Suprapubic skin (tissue), 4 donors: ENCODE data around the gene ESPNL.

Experiments used
- CTCF ChIP-seq, 2 donors: fragments of 200-600 bp in 1 of 2; fragments of 450-650 bp in 1 of 2; sonication (generic) in 1 of 2; IDR thresholded peaks; one replicate each; pipeline ENCODE4 v1.5.1; 2016 to 2019; ENCODE audit warnings: antibody characterized with exemption in 2 of 2, mild to moderate bottlenecking in 1 of 2, moderate library complexity in 1 of 2
- EP300 ChIP-seq: sonication (generic); formaldehyde crosslinking; IDR thresholded peaks from one replicate; pipeline ENCODE4 v1.6.1; 2017; ENCODE audit warnings: antibody characterized with exemption
- POLR2A ChIP-seq, 2 donors: fragments of 450-650 bp; IDR thresholded peaks; one replicate each; pipeline ENCODE4 v1.6.1; 2017; ENCODE audit warnings: antibody characterized with exemption in 2 of 2, mild to moderate bottlenecking in 2 of 2, moderate library complexity in 2 of 2
- POLR2AphosphoS5 ChIP-seq, 3 donors: sonication (generic); formaldehyde crosslinking; IDR thresholded peaks; one replicate each; pipeline ENCODE4 v1.6.1; 2017; ENCODE audit warnings: antibody characterized with exemption in 3 of 3

- no peak for TF ChIP-seq CTCF (IDR thresholded peaks at IDR 0.05)
- TF ChIP-seq POLR2A (IDR thresholded peaks at IDR 0.05), result no peak
- TF ChIP-seq EP300, result no peak
- no peak for TF ChIP-seq POLR2AphosphoS5 (IDR thresholded peaks at IDR 0.05)
These were observed 66.5 kb downstream of the ESPNL start for GRCh38 chr2:238166391-238167343.
